ENCODE data around the gene CKAP2. TPM values are rescaled to one million over a fixed set of nuclear protein-coding genes. Genes with fewer than 3 reads are reported as not detected.
"Not testable (repeated sequence)": the region's sequence is repeated elsewhere in the genome, so short reads cannot be mapped to it uniquely, and the experiment has no call there.

The CKAP2 gene
- total and polyA plus RNA-seq, 7 donors: 3.0 to 10.5 (median 6.4) TPM

DNA sequence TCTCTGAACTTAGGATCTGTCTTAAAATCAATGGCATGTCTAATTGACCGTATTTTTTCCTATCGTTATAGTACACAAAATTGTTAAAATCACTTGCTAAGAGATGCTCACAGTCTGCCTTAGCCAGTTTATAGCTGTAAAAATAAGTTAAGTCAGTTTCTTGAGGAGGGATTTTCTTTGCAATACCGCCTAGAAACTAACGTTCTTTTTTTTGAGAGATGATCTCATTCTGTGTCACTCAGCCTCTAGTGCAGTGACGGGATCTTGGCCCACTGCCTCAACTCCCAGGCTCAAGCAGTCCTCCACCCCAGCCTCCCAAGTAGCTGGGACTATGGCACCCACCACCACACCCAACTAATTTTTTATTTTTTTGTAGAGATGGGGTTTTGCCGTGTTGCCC is 4.4 kb downstream of the CKAP2 start:
- 87% methylated on average over 6 of the region's 6 CpGs for WGBS, 2 donors
- TF ChIP-seq POLR2A (IDR thresholded peaks at IDR 0.05): no peak
- no peak for TF ChIP-seq EP300 (IDR thresholded peaks at IDR 0.05)
- TF ChIP-seq, protein P1, sequence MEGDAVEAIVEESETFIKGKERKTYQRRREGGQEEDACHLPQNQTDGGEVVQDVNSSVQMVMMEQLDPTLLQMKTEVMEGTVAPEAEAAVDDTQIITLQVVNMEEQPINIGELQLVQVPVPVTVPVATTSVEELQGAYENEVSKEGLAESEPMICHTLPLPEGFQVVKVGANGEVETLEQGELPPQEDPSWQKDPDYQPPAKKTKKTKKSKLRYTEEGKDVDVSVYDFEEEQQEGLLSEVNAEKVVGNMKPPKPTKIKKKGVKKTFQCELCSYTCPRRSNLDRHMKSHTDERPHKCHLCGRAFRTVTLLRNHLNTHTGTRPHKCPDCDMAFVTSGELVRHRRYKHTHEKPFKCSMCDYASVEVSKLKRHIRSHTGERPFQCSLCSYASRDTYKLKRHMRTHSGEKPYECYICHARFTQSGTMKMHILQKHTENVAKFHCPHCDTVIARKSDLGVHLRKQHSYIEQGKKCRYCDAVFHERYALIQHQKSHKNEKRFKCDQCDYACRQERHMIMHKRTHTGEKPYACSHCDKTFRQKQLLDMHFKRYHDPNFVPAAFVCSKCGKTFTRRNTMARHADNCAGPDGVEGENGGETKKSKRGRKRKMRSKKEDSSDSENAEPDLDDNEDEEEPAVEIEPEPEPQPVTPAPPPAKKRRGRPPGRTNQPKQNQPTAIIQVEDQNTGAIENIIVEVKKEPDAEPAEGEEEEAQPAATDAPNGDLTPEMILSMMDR (IDR thresholded peaks at IDR 0.05): no peak
- TF ChIP-seq POLR2AphosphoS5 (IDR thresholded peaks at IDR 0.05): no peak
- DNase-seq: no peak

GRCh38 chr13:52461265-52461664 is 6.0 kb downstream of the CKAP2 start:
- Histone ChIP-seq H3K27me3 (no peaks in the 10 kb centered on the region), H3K27ac (no peak overlapping the region), H3K9me3 (no peaks in the 10 kb centered on the region), H3K36me3 (peaks cover 0 to 39% (median 3%) of the 10 kb centered on the region in 4 donors), H3K4me3 (no peak overlapping the region), H3K4me1 (peaks cover 0 to 3% (median 1%) of the 10 kb centered on the region in 4 donors)
- no peak for DNase-seq
- no peak for TF ChIP-seq POLR2AphosphoS5 (IDR thresholded peaks at IDR 0.05)
- no peak for TF ChIP-seq EP300 (IDR thresholded peaks at IDR 0.05)
- intact Hi-C loops (cut with DNase I): no loop called here
- WGBS, 2 donors: 79 to 86% methylated on average over 3 of the region's 3 CpGs

More for the DNA sequence above, 4.4 kb downstream of the CKAP2 start:
- Histone ChIP-seq H3K4me3 (no peak overlapping the region), H3K27me3 (no peaks in the 10 kb centered on the region), H3K4me1 (peaks cover 0 to 8% (median 3%) of the 10 kb centered on the region in 4 donors), H3K27ac (no peak overlapping the region), H3K9me3 (no peaks in the 10 kb centered on the region), H3K36me3 (peaks cover 0 to 34% (median 3%) of the 10 kb centered on the region in 4 donors)
- intact Hi-C loops (cut with DNase I): loop anchor here (10.0 kb wide), 1 partner anchor 1055 kb away; no protein-coding TSS in a partner anchor

DNA sequence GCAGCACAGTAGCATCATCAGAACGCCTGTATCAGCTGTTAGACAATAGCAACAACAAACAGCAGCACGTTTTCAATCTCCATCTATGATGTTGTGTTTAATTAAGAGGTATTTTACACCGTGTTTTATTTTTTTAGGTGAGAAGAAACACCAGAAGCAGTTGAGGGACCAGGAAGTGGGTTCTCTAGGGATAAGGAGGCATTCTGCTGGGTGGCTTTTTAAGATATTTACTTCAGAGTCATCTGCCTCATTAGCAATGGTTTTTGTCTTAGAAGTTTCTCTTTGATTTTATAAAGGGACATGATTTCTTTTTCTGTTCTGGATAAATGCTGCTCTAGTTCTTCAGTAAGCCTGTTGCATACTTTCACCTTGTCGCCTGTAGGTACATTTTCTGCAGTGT is 8.2 kb downstream of the CKAP2 start:
- H3K27me3 ChIP-seq: no peaks in the 10 kb centered on the region
- intact Hi-C loops (cut with DNase I): no loop called here
- no peak for DNase-seq
- H3K4me3 ChIP-seq: no peak overlapping the region
- TF ChIP-seq, protein P1 (IDR thresholded peaks at IDR 0.05): no peak
- TF ChIP-seq EP300 (IDR thresholded peaks at IDR 0.05) (no peak), POLR2AphosphoS5 (IDR thresholded peaks at IDR 0.05) (no peak), POLR2A (IDR thresholded peaks at IDR 0.05) (no peak)
- 75 to 79% methylated on average over 4 of the region's 4 CpGs for WGBS, 2 donors
- H3K4me1 ChIP-seq: no peaks in the 10 kb centered on the region
- H3K27ac ChIP-seq: no peak overlapping the region
- H3K36me3 ChIP-seq: peaks cover 0 to 44% (median 3%) of the 10 kb centered on the region in 4 donors
- no peaks in the 10 kb centered on the region for H3K9me3 ChIP-seq

- H3K27me3 ChIP-seq; H3K4me1 ChIP-seq; intact Hi-C loops (cut with DNase I); H3K27ac ChIP-seq; H3K9me3 ChIP-seq; DNase-seq; H3K4me3 ChIP-seq: not testable (repeated sequence)
- H3K36me3 ChIP-seq: peaks cover 0 to 37% (median 0%) of the 10 kb centered on the region in 4 donors
- WGBS, 2 donors: 96 to 97% methylated on average over 2 of the region's 2 CpGs
These were observed 13.2 kb downstream of the CKAP2 start for GRCh38 chr13:52468487-52468886.

GRCh38 chr13:52480677-52481428 is 25.6 kb downstream of the CKAP2 start:
- WGBS, 2 donors: 86% methylated on average over 6 of the region's 7 CpGs
- H3K4me1 ChIP-seq; H3K27me3 ChIP-seq; H3K36me3 ChIP-seq; H3K4me3 ChIP-seq; DNase-seq; H3K9me3 ChIP-seq; intact Hi-C loops (cut with DNase I); H3K27ac ChIP-seq: not testable (repeated sequence)

DNA sequence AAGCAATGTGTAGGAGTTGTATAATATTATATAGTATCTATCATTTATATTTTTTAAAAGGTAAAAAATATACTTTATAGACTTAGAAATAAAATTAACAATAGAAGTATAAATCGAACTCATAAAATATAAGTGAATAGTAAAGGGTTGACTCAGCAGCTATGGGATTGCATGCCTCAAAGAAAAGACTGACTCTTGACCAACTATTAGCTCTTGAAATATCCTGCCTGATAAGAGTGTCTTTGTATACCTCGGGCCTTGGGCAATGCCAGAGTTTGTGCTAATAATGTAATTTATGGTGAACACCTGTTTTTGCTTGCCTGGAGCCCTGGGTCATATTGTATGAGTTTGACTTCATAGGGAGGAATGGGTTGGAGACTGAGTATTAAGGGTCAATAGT is 31.8 kb downstream of the CKAP2 start:
- WGBS, 2 donors: 37 to 64% methylated on average over 2 of the region's 2 CpGs
- H3K4me3 ChIP-seq; H3K4me1 ChIP-seq; H3K36me3 ChIP-seq; H3K27ac ChIP-seq; DNase-seq; H3K9me3 ChIP-seq; H3K27me3 ChIP-seq; intact Hi-C loops (cut with DNase I): not testable (repeated sequence)

- H3K27ac ChIP-seq; H3K4me3 ChIP-seq; H3K4me1 ChIP-seq; H3K27me3 ChIP-seq; H3K36me3 ChIP-seq; DNase-seq; intact Hi-C loops (cut with DNase I); H3K9me3 ChIP-seq: not testable (repeated sequence)
- WGBS, 2 donors: no CpG with 5 or more reads among the region's 22 CpGs
These were observed 33.5 kb downstream of the CKAP2 start for GRCh38 chr13:52488763-52489162.

DNA sequence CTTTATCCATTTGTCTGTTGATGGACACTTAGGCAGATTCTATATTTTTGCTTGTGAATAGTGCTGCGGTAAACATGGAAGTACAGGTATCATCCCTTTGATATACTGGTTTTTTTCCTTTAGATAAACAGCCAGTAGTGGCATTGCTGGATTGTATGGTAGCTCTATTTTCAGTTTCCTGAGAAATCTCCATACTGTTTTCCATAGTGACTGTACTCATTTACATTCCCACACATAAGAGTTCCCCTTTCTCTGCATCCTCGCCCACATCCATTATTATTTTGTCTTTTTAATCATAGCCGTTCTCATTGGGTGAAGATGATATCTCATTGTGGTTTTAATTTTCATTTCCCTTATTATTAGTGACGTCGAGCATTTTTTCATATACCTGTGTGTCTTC is 35.7 kb downstream of the CKAP2 start:
- H3K4me3 ChIP-seq; H3K36me3 ChIP-seq; intact Hi-C loops (cut with DNase I); H3K27ac ChIP-seq; H3K4me1 ChIP-seq; H3K27me3 ChIP-seq; DNase-seq; H3K9me3 ChIP-seq: not testable (repeated sequence)
- WGBS, 2 donors: 74 to 81% methylated on average over 2 of the region's 5 CpGs

DNA sequence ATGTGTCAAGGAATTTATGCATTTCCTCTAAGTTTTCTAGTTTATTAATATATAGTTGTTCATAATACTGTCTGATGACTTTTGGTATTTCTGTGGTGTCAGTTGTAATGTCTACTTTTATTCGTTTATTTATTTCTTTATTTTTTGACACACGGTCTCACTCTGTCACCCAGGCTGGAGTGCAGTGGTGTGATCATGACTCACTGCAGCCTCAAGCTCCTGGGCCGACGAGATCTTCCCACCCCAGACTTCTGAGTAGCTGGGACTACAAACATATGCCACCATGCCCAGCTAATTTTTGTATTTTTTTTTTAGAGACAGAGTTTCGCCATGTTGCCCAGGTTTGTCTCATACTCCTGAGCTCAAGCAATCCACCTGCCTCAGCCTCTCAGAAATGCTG is 39.0 kb downstream of the CKAP2 start:
- DNase-seq; H3K36me3 ChIP-seq; H3K27me3 ChIP-seq; intact Hi-C loops (cut with DNase I); H3K9me3 ChIP-seq; H3K4me3 ChIP-seq; H3K4me1 ChIP-seq; H3K27ac ChIP-seq: not testable (repeated sequence)
- WGBS, 2 donors: 72% methylated on average over 5 of the region's 5 CpGs

- H3K36me3 ChIP-seq; H3K27me3 ChIP-seq; H3K4me3 ChIP-seq; H3K4me1 ChIP-seq; H3K9me3 ChIP-seq; H3K27ac ChIP-seq; DNase-seq; intact Hi-C loops (cut with DNase I): not testable (repeated sequence)
- 59 to 60% methylated on average over 3 of the region's 3 CpGs for WGBS, 2 donors
These were observed 42.7 kb downstream of the CKAP2 start for GRCh38 chr13:52497979-52498378.
